Measurements from ENCODE around the gene KCNJ8. TPM values are rescaled to one million over a fixed set of nuclear protein-coding genes. Genes with fewer than 3 reads are reported as not detected.
"Not testable (repeated sequence)": the region's sequence is repeated elsewhere in the genome, so short reads cannot be mapped to it uniquely, and the experiment has no call there.

Gene KCNJ8
- total RNA-seq, 4 donors from 2014 or later: 3.0 to 22.1 (median 3.6) TPM

DNA sequence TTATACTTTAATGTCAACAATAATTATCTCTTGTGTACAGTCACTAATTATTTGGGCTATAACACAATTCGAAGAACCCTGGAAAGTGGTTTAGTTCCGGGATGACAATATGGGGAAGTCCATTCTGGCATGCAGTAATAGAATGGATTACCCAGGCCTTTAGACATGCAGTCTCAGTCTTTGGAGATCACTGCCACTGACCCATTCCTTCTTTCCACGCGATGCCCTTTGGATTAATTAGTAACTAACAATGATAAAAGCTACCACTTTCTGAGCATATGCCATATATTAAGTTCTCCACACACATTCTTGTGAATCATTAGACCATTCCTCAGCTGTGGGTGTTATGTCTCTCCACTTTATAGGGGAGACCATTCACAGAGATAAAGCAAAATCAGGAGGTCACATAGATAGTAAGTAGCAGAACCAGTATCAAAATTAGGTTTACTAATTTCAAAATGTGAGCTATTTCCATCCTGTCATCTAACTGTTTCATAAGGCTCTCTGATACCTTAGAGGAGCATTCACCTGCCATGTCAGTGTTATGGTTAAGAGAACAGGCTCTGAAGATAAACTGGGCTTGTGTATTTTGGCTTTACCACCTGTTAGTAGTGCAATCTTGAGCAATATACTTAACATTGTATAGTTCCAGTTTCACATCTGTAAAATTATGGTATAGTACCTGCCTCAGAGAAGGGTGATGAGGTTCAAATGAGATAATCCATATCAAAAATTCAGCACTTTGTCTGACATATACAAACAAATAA is 27.2 kb upstream of the KCNJ8 start:
- no peak overlapping the region for H3K27ac ChIP-seq
- no peaks in the 10 kb centered on the region for H3K9me3 ChIP-seq
- no peak overlapping the region for H3K4me3 ChIP-seq
- no peaks in the 10 kb centered on the region for H3K36me3 ChIP-seq
- no peaks in the 10 kb centered on the region for H3K27me3 ChIP-seq
- in situ Hi-C loops (cut with MboI; ENCODE audit: low pct_ligation_motif_present in 1 of 4, low pct_unique_long_range_greater_than_20kb in 1 of 4, low sequenced_read_pairs in 3 of 4) (no loop called here), intact Hi-C loops (cut with DNase I; ENCODE audit: low total_unique reads) (no loop called here)
- DNase-seq: no peak
- TF ChIP-seq, protein P1, sequence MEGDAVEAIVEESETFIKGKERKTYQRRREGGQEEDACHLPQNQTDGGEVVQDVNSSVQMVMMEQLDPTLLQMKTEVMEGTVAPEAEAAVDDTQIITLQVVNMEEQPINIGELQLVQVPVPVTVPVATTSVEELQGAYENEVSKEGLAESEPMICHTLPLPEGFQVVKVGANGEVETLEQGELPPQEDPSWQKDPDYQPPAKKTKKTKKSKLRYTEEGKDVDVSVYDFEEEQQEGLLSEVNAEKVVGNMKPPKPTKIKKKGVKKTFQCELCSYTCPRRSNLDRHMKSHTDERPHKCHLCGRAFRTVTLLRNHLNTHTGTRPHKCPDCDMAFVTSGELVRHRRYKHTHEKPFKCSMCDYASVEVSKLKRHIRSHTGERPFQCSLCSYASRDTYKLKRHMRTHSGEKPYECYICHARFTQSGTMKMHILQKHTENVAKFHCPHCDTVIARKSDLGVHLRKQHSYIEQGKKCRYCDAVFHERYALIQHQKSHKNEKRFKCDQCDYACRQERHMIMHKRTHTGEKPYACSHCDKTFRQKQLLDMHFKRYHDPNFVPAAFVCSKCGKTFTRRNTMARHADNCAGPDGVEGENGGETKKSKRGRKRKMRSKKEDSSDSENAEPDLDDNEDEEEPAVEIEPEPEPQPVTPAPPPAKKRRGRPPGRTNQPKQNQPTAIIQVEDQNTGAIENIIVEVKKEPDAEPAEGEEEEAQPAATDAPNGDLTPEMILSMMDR (IDR thresholded peaks at IDR 0.05): no peak
- TF ChIP-seq POLR2A (IDR thresholded peaks at IDR 0.05) (no peak), EP300 (IDR thresholded peaks at IDR 0.05; ENCODE audit: low read depth) (no peak)
- H3K4me1 ChIP-seq: no peaks in the 10 kb centered on the region
- WGBS, 2 donors (ENCODE audit: low coverage in 1 of 2): 58 to 67% methylated on average over 1 to 4 of the region's 4 CpGs

DNA sequence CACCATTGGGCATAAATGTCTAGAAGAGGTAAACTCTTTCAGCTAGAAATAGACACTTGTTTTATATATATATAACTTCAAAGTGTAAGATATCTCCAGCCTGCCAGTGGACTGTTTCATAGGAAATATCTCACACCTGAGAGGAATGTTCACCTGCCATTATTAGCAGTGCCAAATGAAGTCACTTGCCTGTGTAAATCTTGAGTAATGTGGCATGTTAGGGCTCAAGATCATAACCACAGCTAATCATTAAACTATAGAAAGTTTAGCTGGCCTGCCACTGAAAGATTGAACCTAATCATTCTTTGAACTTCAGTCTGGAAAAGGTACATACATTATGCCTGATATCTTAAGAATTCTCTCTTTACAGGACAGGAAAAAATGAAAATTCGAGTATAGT is 25.5 kb upstream of the KCNJ8 start:
- in situ Hi-C loops (cut with MboI; ENCODE audit: low pct_ligation_motif_present in 1 of 4, low pct_unique_long_range_greater_than_20kb in 1 of 4, low sequenced_read_pairs in 3 of 4) (no loop called here), intact Hi-C loops (cut with DNase I; ENCODE audit: low total_unique reads) (no loop called here)
- WGBS, 2 donors (ENCODE audit: low coverage in 1 of 2): 39 to 53% methylated on average over 1 of the region's 1 CpG
- no peaks in the 10 kb centered on the region for H3K9me3 ChIP-seq
- H3K4me3 ChIP-seq: no peak overlapping the region
- peaks cover 0 to 3% (median 0%) of the 10 kb centered on the region in 4 donors for H3K4me1 ChIP-seq
- no peak for TF ChIP-seq POLR2A (IDR thresholded peaks at IDR 0.05)
- TF ChIP-seq POLR2AphosphoS5 (IDR thresholded peaks at IDR 0.05): no peak
- no peak for TF ChIP-seq EP300 (IDR thresholded peaks at IDR 0.05; ENCODE audit: low read depth)
- TF ChIP-seq, protein P1 (IDR thresholded peaks at IDR 0.05): no peak
- no peaks in the 10 kb centered on the region for H3K36me3 ChIP-seq
- no peaks in the 10 kb centered on the region for H3K27me3 ChIP-seq
- DNase-seq: no peak
- H3K27ac ChIP-seq: no peak overlapping the region

DNA sequence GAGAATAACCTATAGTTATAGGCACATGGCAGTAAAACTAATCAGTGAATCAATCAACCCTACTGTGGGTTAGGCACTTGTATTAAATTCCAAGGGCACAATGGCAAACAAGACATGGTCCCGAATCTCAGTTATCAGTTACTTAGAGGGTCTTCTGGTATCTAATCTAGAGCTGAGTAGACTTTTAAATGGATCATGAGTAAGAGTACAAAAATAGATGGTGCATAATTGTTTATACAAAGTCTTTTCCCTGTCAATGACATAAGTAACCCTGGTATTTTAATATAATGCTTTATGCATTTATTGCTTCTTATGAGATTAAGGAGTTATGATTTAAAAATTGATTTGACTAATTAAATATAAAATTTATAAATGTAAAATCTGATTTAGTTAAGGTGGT is 23.0 kb upstream of the KCNJ8 start:
- intact Hi-C loops (cut with DNase I; ENCODE audit: low total_unique reads) (no loop called here), in situ Hi-C loops (cut with MboI; ENCODE audit: low pct_ligation_motif_present in 1 of 4, low pct_unique_long_range_greater_than_20kb in 1 of 4, low sequenced_read_pairs in 3 of 4) (no loop called here)
- no peaks in the 10 kb centered on the region for H3K36me3 ChIP-seq
- no peak overlapping the region for H3K4me3 ChIP-seq
- WGBS, 2 donors (ENCODE audit: low coverage in 1 of 2): 67 to 88% methylated on average over 1 of the region's 1 CpG
- no peaks in the 10 kb centered on the region for H3K27me3 ChIP-seq
- DNase-seq: no peak
- TF ChIP-seq EP300 (IDR thresholded peaks at IDR 0.05; ENCODE audit: low read depth) (no peak), POLR2AphosphoS5 (IDR thresholded peaks at IDR 0.05) (no peak), POLR2A (IDR thresholded peaks at IDR 0.05) (no peak)
- TF ChIP-seq, protein P1 (IDR thresholded peaks at IDR 0.05): no peak
- no peak overlapping the region for H3K27ac ChIP-seq
- H3K9me3 ChIP-seq: no peaks in the 10 kb centered on the region
- peaks cover 0 to 3% (median 0%) of the 10 kb centered on the region in 4 donors for H3K4me1 ChIP-seq

DNA sequence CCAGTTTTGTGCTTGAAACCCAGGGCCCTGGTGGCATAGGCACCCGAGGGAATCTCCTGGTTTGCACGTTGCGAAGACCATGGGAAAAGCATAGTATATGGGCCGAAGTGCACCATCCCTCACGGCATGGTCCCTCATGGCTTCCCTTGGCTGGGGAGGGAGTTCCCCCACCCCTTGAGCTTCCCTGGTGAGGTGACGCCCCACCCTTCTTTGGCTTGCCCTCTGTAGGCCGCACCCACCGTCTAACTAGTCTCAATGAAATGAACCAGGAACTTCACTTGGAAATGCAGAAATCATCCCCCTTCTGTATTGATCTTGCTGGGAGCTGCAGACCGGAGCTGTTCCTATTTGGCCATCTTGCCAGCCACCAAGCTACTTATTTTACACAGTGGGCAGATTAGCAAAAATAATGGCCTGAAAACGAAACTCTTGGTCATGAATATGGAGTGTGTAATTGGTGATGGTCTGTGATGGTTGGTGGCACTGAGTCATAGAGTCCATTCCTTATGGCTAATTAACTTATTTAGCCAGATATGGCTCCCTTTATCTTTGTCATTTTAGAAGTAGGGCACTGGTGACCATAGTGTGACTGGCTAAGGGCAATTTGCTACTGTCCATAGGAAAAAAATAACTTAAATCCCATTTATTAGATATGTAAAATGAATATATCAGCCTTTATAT is 21.3 kb upstream of the KCNJ8 start:
- peaks cover 0 to 3% (median 0%) of the 10 kb centered on the region in 4 donors for H3K4me1 ChIP-seq
- H3K9me3 ChIP-seq: no peaks in the 10 kb centered on the region
- intact Hi-C loops (cut with DNase I; ENCODE audit: low total_unique reads): no loop called here
- TF ChIP-seq EP300 (IDR thresholded peaks at IDR 0.05; ENCODE audit: low read depth): no peak
- TF ChIP-seq, protein P1 (IDR thresholded peaks at IDR 0.05): no peak
- no peak for TF ChIP-seq POLR2A (IDR thresholded peaks at IDR 0.05)
- TF ChIP-seq POLR2AphosphoS5 (IDR thresholded peaks at IDR 0.05): no peak
- H3K27ac ChIP-seq: no peak overlapping the region
- H3K4me3 ChIP-seq: no peak overlapping the region
- no peak for DNase-seq
- WGBS, 2 donors (ENCODE audit: low coverage in 1 of 2): 84 to 91% methylated on average over 3 to 10 of the region's 10 CpGs
- in situ Hi-C loops (cut with MboI; ENCODE audit: low pct_ligation_motif_present in 1 of 4, low pct_unique_long_range_greater_than_20kb in 1 of 4, low sequenced_read_pairs in 3 of 4): no loop called here
- no peaks in the 10 kb centered on the region for H3K36me3 ChIP-seq
- no peaks in the 10 kb centered on the region for H3K27me3 ChIP-seq

DNA sequence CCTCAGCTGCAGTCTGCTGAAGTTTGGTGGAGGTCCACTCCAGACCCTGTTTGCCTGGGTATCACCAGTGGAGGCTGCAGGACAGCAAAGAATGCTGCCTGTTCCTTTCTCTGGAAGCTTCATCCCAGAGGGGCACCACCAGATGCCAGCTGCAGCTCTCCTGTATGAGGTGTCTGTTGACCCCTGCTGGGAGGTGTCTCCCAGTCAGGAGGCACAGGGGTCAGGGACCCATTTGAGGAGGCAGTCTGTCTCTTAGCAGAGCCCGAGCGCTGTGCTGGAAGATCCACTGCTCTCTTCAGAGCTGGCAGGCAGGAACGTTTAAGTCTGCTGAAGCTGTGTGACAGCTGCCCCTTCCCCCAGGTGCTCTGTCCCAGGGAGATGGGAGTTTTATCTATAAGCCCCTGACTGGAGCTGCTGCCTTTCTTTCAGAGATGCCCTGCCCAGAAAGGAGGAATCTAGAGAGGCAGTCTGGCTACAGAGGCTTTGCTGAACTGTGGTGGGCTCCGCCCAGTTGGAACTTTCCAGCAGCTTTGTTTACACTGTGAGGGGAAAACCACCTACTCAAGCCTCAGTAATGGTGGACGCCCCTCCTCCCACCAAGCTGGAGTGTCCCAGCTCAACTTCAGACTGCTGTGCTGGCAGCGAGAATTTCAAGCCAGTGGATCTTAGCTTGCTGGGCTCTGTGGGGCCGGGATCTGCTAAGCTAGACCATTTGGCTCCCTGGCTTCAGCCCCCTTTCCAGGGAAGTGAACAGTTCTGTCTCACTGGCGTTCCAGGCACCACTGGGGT is 20.5 kb upstream of the KCNJ8 start:
- H3K4me1 ChIP-seq; DNase-seq; intact Hi-C loops (cut with DNase I; ENCODE audit: low total_unique reads); H3K9me3 ChIP-seq; in situ Hi-C loops (cut with MboI; ENCODE audit: low pct_ligation_motif_present in 1 of 4, low pct_unique_long_range_greater_than_20kb in 1 of 4, low sequenced_read_pairs in 3 of 4); H3K4me3 ChIP-seq; H3K27ac ChIP-seq; H3K36me3 ChIP-seq; H3K27me3 ChIP-seq: not testable (repeated sequence)
- WGBS, 2 donors (ENCODE audit: low coverage in 1 of 2): 89% methylated on average over 7 of the region's 8 CpGs; no CpG with 5 or more reads in 1 of the 2 donors

DNA sequence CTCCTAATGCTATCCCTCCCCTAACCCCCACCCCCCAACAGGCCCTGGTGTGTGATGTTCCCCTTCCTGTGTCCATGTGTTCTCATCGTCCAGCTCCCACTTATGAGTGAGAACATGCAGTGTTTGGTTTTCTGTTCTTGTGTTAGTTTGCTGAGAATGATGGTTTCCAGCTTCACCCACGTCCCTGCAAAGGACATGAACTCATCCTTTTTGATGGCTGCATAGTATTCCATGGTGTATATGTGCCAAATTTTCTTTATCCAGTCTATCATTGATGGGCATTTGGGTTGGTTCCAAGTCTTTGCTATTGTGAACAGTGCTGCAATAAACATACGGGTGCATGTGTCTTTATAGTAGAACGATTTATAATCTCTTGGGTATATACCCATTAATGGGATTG is 15.2 kb upstream of the KCNJ8 start:
- H3K27me3 ChIP-seq; H3K4me3 ChIP-seq; DNase-seq; H3K4me1 ChIP-seq; H3K36me3 ChIP-seq; H3K9me3 ChIP-seq; H3K27ac ChIP-seq; in situ Hi-C loops (cut with MboI; ENCODE audit: low pct_ligation_motif_present in 1 of 4, low pct_unique_long_range_greater_than_20kb in 1 of 4, low sequenced_read_pairs in 3 of 4); intact Hi-C loops (cut with DNase I; ENCODE audit: low total_unique reads): not testable (repeated sequence)
- WGBS, 2 donors (ENCODE audit: low coverage in 1 of 2): 86 to 87% methylated on average over 3 to 4 of the region's 4 CpGs

Data from transverse colon (tissue), 4 donors.